Stimulated activated CD8-positive, alpha-beta memory T cell treated with anti-CD3 and anti-CD28 coated beads, Interleukin-4, amount 100 ng/mL, for 4 hours (primary cell): ENCODE measurements around the gene SIM1.

Experiments
- DNase-seq, 2 donors: peaks; one replicate each; pipeline ENCODE4 v3.0.0-alpha.2; 2020; ENCODE audit warnings: low read depth in 2 of 2, low spot score in 1 of 2

Gene SIM1

GRCh38 chr6:100430962-100431361 lies 33.8 kb downstream of the SIM1 start:
- no peak for DNase-seq

GRCh38 chr6:100427452-100427851 lies 37.3 kb downstream of the SIM1 start:
- no peak for DNase-seq

GRCh38 chr6:100426744-100427338 lies 37.9 kb downstream of the SIM1 start:
- DNase-seq, result no peak

DNA sequence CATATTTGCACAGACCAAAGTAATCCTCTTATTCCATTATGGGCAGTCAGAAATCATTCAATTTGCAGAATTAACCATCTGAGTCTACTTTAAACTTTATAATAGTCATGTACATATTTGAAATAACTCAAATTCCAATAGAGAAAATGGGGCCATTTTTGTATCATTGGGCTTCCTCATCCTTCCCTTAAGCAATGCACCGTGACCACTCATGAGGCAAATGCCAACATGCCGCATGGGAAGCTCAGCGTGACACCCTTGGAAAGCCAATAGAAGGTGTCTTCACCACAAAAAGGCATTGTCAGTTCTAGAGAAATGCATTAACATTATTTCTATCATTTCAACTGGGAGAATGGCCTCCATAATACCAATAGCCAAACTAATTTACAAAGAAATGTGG lies 38.5 kb downstream of the SIM1 start:
- no peak for DNase-seq

DNA sequence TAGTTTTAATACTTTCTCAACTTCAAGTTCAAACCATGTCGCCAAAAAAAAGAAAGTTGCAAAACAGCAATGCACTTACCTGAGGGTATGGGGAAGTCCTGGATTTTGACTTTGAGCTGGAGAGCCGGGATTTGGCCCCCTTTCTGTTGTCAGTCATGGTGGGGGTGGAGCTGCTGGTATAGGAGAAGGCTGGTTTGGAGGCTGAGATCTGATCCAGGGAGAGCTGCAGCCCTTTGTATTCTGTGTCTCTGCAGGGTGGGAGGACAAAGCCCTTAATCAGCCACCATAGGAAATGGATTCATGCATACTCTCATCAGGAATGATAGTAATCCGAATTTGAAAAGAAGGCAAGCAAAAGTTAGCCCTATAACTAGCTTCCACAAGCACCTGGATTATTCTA lies 44.0 kb downstream of the SIM1 start:
- no peak for DNase-seq

DNA sequence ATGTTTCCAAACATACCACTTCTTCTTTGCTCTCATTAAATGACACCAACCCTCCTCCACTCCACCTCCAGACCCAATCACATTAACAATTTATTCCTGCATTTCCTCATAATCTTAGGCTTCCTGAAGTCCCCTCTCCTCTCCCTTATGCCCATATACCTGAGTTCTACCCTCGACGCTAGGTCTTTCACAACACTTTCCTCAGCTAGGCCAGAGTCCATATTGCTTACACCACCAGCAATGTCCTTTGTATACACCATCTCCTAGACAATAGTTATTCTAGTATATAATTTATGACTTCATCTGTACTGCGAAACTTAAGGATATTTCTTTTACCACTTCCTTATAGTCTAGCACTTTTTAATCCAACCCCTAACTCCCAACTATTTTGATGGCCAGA lies 47.7 kb downstream of the SIM1 start:
- no peak for DNase-seq

DNA sequence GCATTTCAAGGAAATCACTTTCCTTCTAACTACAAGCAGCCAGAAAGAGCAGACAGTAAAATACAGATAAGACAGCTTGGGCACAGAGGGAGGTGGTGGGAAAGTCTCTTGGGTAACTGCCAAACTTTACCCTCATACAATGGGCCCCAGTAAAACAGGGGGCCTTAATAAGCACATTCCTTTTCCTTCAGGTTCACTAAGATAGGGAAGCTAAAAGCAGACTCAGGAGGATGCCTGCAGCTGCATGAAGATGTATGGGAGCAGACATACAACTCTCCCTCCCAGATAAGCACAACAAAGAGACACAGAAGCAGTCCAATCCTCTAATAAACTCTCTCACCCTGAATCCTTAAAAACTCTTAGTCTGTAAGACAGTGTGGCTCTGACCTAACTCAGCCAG lies 49.0 kb downstream of the SIM1 start:
- DNase-seq, result no peak

DNA sequence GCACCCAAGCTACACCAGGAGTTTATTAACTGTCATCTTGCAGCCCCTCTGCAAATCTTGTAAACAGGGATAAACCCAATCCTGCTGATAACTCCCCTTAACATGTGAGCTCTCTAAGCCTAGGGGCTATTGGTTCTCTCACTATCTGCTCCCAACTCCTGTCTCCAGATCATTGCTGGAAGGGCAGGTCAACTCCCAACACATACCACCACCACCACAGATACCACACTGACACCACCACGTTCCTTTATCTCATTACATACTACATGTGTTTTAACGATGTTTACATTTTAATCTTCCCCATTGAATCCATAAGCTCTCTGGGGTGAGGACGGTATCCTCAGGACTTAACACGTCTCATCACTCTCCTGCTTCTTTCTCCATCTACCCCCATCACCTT lies 51.8 kb downstream of the SIM1 start:
- no peak for DNase-seq

GRCh38 chr6:100404051-100404450 lies 60.7 kb downstream of the SIM1 start:
- no peak for DNase-seq

DNA sequence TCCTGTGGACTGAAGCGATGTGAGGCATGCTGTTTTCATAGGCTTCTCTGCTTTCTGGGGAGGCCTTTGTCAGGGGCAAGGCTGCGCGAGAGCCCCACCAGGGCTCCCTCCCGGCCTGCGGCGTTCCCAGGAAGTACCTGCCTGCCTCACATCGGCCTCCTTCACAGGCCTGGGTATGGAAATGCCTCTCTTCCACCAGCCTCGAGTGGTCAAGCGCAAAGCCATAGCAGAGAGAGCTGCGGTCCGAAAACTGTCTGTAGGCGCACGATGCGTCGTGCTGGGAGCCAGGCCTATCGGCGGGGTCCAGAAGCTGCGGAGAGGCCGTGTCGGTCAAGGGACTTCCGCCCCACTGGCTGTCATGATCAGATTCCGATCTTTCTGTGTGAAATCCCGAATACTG lies 71.2 kb downstream of the SIM1 start:
- no peak for DNase-seq

DNA sequence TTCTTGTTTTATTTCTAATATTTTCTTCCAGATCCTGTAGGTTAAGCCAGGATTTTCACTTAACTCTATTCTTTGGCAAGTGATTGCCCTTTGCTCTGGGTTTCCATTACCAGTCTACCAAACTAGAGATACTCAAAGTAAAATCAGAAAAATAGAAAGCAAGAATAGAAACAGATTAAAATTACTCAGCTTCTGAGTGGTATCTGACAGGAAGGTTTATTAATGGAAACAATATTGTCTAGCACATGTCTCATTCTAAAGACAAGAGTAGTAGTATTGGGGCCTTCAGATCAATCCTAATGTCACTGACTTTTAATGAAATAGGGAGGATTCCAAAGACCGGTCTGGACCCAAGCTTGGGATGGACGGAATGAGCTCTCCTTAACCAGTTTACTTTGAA lies 72.3 kb downstream of the SIM1 start:
- DNase-seq, result no peak

DNA sequence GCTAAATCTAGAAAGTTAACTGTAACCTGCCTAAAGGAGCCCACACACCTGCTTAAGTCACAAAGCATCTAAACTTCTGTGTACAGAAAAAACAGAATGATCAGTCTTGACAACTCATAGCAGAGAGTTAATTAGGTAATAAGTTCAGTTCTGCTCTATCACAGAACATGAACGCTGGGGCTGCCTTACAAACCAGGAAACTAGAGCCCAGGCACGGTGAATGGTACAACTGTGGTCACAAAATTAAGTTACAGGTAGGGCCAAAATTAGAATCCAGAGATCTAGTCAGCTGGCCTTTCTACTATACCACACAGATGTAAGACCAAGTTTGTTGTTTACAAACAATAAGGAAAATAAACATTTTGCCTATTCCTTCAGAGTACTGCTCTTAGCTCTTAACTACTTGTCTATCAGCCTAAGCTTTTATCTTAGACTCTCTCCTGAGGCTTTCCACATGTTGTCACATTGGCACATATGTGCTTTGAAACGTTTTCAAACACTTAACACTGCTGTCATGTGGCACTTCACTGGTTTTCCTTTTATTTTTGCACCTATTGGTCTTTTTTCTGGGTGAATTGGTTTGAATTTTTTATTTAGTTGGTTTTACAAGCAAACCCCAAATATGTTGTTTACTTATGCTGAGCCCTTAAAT lies 75.7 kb downstream of the SIM1 start:
- DNase-seq, result no peak

GRCh38 chr6:100382767-100383195 lies 81.9 kb downstream of the SIM1 start:
- DNase-seq, result no peak

DNA sequence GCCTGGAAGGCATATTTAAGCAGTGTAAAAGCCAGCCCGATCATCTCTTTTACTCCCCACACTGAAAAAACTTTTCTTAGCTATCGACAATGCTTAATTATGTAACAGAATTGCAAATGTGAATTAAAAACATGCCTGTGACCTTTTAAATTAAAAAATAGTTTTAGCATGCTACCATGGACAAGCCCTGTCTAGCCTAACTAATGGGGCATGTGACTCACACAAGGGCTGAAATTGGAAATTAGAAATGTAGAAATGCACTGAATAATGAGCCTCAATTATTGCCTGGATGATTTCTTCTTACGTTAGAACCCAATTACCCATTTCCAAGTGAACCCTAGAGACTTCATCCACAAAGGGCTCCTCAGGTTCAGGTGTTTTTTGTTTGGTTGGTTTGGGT lies 82.7 kb downstream of the SIM1 start:
- DNase-seq, result no peak

- no peak for DNase-seq
These were observed 83.6 kb downstream of the SIM1 start for GRCh38 chr6:100381111-100381510.

GRCh38 chr6:100379386-100379785 lies 85.3 kb downstream of the SIM1 start:
- DNase-seq, result no peak

DNA sequence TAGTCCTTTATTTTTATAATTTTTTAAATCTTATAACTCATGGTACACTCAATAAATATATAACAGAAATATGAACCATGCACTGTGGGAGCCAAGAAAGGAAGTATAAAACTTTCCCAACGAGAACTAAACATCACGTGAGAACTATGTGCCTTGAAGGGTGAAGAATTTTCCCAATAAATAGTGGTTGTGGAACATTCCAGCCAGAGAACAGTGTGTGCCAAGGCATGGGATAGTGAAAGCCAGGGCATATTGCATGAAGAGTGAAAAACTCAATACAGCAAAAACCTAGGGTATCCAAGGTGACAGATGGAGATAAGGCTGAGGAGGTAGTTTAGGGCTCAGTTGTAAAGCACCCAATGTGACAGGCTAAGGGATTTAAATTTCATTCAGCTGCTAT lies 86.1 kb downstream of the SIM1 start:
- no peak for DNase-seq

DNA sequence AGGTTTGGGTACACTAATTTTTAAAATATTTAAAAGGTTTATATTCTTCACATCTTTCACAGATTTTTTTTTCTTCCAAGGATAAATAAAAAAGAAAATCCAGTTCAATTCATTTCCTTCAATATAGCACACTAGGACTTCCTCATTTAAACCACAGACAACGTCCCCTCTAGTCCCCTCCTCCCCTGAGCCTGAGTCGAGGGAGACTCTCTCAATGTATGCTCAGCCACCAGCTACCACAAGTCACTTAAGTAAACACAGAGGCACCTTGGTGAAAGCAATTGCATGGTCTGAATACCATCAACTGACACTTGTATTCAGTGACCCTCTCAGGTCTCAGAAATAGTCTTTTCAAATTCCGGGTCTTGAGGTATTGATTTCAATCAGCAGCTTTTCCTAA lies 88.6 kb downstream of the SIM1 start:
- DNase-seq, result no peak

GRCh38 chr6:100372326-100373091 lies 92.2 kb downstream of the SIM1 start:
- DNase-seq, result no peak

DNA sequence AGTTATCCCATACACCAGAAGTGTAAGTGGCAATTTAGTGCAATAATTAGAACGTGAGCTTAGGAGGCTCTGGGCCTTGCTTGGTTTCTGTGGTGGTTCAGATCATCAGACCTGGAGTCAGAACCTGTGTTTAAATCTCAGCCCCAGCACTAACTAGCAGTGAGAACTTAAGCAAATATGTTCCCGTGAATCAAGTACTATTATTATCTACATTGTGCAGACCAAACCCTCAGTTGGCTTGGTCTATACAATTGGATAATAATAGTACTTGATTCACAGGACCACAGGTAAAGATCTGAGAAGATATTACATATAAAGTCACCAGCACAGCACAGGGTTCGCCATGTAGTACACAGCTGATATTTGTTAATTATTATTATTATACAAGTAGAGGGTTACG lies 93.1 kb downstream of the SIM1 start:
- no peak for DNase-seq

DNA sequence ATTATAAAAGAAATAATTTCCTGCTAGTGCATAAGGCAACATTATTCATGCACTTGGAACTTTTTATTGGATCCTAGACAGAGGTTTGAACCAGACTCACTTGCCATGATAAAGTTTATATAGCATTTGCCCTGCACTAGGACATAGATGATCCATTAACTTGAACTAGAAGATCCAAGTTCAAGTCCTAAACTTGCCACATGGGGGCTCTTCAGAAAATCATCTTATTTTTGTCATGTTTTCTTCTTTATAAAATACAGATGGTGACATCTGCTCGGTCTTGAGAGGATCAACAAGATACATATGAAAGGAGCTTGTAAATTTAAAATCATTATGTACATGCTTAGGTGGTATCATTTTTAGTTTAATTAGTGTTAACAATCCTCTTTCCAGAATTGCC lies 94.5 kb downstream of the SIM1 start:
- no peak for DNase-seq

DNA sequence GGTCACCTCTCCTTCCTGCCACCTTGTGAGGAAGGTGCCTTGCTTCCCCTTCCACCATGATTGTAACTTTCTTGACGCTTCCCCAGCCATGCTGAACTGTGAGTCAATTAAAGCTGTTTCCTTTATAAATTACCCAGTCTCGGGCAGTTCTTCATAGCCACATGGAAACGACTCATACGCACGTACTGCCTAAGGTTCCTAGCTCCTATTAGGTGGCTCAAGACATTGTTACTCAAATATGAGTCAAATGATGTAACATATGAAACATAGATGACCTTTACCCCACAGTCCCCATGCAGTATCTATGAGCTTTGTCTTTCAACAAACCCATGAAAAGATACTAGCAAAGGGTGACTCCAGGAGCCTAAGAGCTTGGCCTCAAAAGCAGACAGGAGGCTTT lies 98.3 kb downstream of the SIM1 start:
- DNase-seq, result no peak

DNA sequence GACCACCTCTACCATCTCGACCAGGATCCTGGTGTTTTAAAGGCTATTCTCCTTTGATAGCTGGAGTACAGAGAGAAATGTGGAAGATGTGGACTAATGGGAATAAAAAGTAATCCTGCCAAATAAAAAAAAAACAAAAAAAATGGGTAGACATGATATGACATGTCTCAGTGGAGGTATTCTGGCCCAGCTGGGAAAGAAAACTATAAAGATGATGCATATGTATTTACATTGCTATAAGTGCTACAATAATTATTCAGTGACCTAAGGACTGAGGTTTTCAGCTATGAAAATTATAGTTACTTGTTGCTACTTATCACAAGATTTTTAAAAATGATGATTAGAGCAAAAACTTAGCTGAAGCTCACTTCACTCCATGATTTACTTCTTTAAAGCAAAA lies 101.1 kb downstream of the SIM1 start:
- DNase-seq, result no peak
